ENCODE measurements around the gene SIGMAR1.
A peak's percentile ranks its signal among the peaks of the same experiment; 100 is the strongest.

The SIGMAR1 gene

DNA sequence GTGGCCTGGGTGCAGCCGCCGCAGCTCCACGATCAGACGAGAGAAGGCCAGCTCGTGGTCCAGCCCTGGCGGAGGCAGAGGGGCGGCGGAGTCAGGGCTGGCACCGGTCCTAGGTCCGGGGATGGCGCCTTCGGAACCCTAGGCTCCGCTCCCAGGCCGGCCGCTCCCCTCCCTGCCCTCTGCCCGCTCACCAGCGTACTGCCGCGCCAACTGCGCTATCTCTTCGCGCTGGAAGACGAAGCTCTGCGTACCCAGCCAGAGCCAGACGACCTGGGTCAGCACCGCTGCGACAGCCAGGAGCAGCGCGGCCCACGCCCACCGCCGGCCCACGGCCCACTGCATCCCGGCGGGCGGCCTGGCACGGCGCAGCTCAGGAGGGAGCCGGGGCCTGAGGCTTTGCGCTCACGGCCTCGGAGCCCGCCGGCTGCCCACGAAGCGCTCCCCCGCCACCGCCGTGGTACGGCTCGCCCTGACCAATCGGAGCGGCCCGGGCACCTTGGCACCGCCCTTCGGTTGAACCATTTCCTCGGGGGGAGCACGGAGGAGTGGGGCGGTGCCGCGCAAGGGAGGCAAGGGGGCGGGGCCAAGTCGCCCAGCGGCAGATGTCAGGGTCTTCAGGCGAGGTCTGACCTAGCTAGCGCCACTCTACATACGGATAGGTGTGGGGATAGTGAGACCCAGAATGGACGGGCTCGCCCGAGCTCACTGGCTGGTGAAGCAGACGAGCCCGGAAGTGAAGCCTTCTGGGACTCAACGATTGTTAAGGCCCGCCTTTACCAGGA lies at the start of gene SIGMAR1:
Gene SIGMAR1 (minus strand): TSS at position 432 of the 782 bp plus-strand sequence. CDS start 90 bp downstream, at position 342.
- peak; percentile 92 for DNase-seq (ENCODE audit: low spot score)

DNA sequence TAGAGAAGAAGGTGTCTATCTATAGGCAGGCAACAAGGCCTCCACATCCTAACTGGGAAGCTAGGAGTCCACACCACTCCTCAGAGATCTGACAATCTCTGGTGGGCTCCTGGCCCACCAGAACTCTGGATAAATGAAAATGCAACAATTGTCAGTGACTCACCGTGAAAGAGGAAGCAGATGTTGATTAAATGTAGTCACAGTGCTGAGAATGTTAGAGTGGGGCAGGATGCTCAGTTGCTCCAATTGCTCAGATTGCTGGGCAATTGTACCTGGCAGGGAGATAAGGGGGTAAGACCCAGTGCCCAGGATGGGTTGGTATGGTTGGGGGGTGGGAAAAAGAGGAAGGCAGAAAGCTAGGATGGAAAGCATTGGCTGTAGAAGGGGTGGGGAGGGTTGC lies 49.1 kb upstream of the SIGMAR1 start:
- no peak for DNase-seq (ENCODE audit: low spot score)

DNA sequence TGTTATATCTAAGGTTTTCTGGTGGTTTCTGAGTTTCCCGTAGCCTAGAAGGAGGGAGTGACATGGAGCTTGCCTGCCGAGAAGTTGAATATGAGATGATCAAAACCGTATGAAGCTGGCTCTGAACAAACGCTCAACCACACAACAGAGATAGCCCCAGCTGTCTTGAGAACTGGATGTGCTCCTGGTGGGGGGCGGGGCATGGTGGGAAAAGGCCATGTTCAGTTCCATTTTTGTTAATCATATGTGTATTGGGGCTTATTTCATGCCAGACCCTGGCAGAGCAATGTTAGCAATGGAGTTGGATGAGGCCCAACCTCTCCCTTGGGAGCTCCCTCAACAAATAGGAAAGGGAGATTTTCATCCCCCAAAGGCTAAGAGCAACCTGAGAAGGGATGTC lies 48.6 kb upstream of the SIGMAR1 start:
- DNase-seq (ENCODE audit: low spot score), result no peak

DNA sequence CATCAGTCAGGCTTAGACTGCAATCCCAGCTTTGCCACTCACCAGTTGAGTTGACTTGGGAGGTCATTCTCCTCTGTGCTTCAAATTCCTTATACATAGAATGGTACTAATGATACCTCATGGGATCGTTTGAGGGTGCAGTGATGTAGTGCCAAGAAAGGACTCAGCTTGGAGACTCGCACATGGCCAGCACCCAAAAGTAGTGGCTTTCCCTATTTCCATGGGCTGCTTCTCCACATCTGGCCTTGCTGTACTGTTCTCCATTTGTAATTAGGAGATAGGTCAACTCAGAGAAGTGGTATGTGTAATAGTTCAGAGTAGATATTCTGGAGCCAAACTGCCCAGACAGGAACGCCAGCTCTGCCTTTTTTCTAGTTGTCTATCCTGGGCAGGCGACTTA lies 48.0 kb upstream of the SIGMAR1 start:
- DNase-seq (ENCODE audit: low spot score), result no peak

- no peak for DNase-seq (ENCODE audit: low spot score)
Observed at GRCh38 chr9:34684816-34685215, 47.2 kb upstream of the SIGMAR1 start.

GRCh38 chr9:34684145-34684544 lies 46.6 kb upstream of the SIGMAR1 start:
- DNase-seq (ENCODE audit: low spot score), result no peak

DNA sequence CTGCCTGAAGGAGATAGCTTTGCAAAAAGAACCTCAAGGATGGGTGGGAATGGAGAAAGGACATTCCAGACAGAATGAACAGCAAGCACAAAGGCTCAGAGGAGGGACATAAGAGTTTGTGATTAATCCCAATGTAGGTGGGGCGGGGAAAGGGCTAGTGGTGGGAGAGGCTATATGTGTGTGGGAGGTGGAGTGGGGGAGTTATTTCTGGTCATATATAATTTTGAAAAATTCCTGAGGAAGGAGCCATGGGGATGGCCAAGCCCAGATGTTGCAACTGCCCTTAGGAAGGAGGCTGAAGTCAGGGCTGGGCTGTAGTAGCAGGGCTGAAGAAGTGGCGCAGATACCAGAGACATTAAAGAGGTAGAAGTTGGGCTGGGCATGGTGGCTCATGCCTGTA lies 38.3 kb upstream of the SIGMAR1 start:
- no peak for DNase-seq (ENCODE audit: low spot score)

- DNase-seq (ENCODE audit: low spot score), result peak; percentile 54
Observed at GRCh38 chr9:34675048-34675714, 37.6 kb upstream of the SIGMAR1 start.

GRCh38 chr9:34674440-34674839 lies 36.9 kb upstream of the SIGMAR1 start:
- DNase-seq (ENCODE audit: low spot score), result no peak

- DNase-seq (ENCODE audit: low spot score), result no peak
Observed at GRCh38 chr9:34671307-34671706, 33.7 kb upstream of the SIGMAR1 start.

DNA sequence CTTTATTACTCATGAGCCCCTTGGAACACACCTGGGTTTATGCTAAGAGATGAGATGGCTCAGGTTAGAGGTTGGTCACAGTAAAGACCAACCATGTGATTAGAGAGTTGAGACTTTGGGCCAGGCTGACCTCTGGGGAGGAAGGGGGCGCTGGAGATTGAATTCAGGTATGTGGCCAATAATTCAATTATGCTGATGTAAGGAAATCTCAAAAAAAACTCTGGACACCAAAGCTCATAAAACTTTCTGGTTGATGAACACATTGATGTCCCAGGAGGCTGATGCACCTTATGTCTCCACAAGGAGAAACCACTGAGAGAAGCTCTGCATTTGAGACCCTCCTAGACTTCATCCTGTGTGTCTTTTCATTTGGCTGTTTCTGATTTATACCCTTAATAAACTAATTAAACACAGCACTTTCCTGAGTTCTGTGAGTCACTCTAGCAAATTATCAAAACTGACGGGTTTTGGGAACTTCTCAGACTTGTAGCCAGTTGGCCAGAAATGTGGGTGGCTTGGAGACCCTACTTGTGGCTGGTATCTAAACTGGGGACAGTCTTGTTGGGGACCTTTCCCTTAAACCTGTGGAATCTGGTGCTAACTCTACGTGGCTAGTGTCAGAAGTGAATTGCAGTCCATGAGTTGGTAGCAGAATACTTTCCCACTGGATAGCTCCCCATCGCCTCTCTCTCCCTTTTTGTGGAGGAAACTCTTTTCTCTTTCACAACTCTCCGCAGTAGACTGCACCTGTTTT lies 32.4 kb upstream of the SIGMAR1 start:
- DNase-seq (ENCODE audit: low spot score), result no peak

DNA sequence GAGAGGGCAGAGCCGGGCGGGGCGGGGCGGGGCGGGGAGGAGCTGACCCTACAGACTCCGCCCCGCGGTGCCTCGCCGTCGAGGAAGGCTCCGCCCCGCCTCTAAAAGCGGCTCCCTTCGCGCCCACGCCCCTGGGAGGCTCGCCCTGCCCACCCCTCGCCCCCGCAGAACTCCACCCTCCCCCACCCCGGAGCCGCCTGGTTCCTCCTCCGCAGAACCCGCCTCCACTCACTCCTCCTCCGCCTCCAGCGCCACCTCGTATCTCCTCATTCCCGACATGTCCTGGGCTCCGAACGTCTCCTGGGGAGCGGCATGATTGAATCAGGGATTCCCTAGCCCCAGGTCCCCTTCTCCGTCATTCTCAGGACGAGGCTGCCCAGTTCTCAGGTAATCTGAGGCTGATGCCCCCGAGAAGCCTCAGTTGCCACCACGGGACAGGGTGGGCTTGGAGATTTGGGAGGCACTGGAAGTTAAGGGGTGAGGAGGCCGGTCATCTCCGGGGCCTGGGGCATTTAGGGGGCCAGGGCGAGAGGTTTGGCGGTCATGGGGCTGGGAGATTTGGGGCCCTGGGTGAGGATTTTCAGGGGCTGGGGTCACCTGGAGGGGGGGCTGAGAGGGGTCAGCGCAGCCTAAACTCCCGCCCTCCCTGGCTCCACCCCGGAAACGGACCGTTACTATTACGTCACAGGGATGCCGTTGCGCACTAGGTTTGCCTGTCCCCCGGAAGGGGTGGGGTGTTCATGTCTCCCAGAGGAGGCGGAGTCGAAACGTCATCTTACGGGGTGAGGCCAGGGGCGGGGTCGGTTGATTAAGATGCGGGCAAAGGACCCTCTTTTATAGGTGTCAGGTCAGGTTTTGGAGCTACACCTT lies 28.0 kb upstream of the SIGMAR1 start:
- peak; percentile 92 for DNase-seq (ENCODE audit: low spot score)

GRCh38 chr9:34665067-34665380 lies 27.4 kb upstream of the SIGMAR1 start:
- no peak for DNase-seq (ENCODE audit: low spot score)

DNA sequence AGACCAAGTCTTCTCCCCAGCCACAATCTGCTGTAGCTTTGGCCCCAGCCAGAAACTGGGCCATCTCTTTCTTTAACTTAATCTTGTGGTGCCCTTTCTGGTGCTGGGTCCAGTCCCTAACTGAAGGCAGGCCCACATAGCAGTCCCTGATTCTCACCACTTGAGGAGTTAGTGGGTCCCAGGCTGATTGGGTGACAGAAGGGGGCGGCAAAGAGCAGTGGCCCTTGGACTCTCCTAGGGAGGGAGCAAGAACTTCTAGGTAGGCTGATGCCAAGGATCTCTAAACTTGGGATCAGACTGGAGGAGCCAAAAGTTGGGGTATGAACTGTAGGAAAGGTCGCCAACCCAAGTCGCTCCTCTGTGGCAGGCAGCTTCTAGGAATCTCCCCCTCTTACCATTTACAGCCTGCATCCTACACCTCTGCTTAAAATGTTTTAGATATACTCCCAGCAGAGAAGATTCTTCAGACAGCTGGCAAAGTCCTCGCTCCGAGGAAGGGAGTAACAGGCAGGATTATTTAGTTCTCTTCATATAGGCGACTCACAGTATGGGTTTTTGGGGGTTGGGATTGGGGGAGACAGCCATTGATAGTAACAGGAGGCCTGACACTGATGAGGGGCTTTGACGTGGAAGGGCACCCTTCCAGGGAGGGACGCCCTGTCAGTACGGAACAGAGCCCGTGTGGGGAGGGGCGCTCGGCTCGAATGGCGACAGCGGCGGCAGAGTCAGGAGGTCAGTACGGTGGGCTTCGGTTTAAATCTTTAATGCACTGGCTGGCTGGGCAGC lies 26.9 kb upstream of the SIGMAR1 start:
- peak; percentile 63 for DNase-seq (ENCODE audit: low spot score)

GRCh38 chr9:34663303-34663605 lies 25.7 kb upstream of the SIGMAR1 start:
- peak; percentile 55 for DNase-seq (ENCODE audit: low spot score)

DNA sequence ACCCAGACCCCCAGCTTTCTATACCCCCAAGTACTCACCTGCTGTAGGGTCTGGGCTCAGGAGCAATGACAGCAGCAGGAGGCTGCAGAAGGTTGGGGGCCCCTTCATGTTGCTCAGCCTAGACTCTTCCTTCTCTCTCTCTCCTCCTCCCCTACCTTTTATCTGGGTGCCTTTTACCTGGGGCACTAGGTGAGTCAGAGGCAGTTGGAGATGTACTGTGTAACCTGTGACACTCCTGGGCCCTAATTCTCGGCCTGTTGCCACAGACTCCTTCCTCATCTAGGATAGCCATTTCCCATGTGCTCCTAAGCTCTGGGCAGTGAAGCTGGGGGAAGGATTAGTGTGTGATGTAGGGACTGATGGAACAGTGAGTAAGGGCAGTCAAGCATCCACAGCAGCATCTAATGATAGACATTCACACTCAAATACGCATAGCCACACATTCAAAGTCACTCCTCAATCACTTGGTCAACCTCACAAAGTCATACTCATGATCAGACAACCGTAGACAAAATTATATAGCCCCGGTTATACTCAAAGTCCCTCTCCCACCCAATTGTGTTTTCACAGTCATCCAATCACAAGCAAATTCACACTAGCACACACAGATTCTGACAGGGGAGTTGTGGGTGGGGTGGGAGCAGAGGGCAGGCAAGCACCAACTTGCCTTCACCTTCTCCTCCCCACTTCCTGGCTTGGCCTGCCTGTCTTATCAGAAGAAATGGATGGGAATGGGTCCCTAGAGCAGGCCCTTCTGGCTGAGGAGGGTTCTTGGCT lies 25.1 kb upstream of the SIGMAR1 start, which contains the start of gene CCL27:
Gene CCL27 (minus strand): TSS at position 132 of the 777 bp plus-strand sequence. CDS start 24 bp downstream, at position 108.
- no peak for DNase-seq (ENCODE audit: low spot score)

DNA sequence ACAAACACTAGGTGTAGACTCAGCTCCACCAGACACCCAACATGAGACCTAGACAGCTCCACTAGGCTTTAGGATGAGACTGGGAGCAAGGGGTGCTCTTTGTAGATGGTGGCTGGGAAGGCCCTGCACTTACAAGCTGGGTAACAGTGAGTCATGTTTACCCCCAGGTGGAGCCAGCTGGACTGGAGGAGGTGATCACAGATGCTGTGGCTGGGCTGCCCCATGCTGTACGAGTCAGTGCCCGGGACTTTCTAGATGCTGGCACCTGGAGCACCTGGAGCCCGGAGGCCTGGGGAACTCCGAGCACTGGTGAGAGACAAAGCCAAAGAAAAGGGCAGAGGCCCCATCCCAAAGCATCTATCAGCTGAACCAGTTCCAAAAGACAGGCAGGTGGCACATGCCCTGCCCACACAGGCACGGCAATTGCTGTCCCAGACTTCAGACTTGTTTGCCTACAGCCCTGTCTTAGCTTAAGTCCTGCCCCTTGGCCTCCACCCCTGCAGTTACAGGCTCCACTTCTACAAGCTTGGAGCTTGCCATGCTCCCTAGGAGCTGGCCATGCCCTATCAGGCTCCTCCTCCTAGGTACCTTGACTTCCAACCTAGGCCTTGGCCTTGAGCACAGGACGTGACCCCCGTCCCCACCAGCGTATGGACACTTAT lies 22.1 kb upstream of the SIGMAR1 start:
- DNase-seq (ENCODE audit: low spot score), result no peak

- no peak for DNase-seq (ENCODE audit: low spot score)
Observed at GRCh38 chr9:34658461-34658860, 20.9 kb upstream of the SIGMAR1 start.

- no peak for DNase-seq (ENCODE audit: low spot score)
Observed at GRCh38 chr9:34656992-34657391, 19.4 kb upstream of the SIGMAR1 start.

DNA sequence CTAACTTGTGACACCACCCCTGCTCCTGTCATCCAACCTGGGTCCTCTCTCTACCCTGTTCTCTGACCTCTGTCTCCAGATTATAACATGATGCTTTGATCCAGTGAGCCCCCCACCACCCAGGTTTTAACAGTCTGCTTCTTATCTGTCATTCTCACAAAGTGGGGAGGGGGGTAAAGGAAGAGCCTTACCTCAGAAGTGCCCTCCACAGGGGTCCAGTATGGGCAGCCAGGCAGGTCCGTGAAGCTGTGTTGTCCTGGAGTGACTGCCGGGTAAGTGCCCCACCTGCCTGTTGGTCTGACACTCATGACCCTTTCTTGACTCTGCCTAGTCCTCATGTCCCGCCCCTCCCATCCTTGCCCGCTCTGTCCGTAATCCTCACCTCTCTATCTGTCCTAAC lies 17.8 kb upstream of the SIGMAR1 start:
- DNase-seq (ENCODE audit: low spot score), result no peak
